Measurements from ENCODE around the gene FAR2. TPM values are rescaled to one million over a fixed set of nuclear protein-coding genes. Genes with fewer than 3 reads are reported as not detected.

FAR2 gene
- total RNA-seq, 1 donor from 2014 or later = 37.1 TPM

DNA sequence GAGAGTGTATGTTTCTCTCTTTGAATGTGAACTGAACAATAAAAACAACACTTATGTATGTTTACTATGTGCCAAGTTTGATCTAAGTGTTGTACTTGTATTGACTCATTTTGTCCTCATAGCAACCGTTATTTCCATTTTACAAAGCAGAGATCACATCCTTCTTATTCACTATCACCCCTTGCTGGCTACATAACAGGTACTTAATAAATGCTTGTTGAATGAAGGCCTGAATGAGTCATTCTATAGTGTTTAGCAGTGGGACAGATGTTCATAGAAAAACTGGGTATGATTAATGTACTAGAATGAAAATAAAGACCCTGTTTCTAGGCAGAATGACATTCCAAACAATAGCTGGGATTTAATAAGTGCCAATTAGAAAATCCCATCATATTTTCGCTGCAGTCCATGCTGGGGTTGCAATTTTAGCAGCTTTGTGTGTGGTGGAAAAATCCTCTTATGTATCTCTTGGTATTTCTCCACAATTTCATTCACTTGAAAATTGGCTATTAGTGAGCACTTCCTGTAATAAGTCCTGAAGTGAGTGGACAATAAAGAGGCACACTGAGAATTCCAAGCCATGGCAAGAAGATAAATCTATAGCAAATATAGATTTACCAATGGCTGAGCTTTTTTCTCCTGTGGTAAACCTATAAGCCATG, 86.0 kb downstream of the FAR2 start:
- DNase-seq (ENCODE audit: extremely low spot score, unreplicated experiment) = no peak
- no peaks in the 10 kb centered on the region for H3K27me3 Mint-ChIP-seq (ENCODE audit: unreplicated experiment)

DNA sequence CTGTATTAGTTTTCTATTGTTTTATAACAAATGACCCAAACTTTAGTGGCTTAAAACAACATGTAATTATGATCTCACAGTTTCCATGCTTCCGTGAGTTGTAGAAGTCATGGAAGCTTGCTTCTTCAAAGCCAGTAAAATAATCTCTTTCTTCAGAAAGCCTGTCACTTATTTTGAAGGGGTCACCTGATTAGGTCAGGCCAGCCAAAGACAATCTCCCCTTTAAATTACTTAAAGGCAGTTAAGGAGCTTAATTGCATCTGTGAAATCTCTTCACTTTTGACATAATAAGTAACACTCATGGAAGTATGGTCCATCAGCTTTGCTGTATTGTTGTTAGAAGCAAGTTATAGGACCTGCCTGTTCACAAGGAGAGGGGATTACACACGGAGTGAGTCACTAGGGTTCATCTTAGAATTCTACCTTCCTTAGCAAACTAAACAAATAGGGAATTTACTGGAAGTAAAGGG, 89.8 kb downstream of the FAR2 start:
- TF ChIP-seq, protein P1, sequence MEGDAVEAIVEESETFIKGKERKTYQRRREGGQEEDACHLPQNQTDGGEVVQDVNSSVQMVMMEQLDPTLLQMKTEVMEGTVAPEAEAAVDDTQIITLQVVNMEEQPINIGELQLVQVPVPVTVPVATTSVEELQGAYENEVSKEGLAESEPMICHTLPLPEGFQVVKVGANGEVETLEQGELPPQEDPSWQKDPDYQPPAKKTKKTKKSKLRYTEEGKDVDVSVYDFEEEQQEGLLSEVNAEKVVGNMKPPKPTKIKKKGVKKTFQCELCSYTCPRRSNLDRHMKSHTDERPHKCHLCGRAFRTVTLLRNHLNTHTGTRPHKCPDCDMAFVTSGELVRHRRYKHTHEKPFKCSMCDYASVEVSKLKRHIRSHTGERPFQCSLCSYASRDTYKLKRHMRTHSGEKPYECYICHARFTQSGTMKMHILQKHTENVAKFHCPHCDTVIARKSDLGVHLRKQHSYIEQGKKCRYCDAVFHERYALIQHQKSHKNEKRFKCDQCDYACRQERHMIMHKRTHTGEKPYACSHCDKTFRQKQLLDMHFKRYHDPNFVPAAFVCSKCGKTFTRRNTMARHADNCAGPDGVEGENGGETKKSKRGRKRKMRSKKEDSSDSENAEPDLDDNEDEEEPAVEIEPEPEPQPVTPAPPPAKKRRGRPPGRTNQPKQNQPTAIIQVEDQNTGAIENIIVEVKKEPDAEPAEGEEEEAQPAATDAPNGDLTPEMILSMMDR (IDR thresholded peaks at IDR 0.05) = no peak
- no peak overlapping the region for H3K27ac Mint-ChIP-seq (ENCODE audit: unreplicated experiment)
- H3K4me3 Mint-ChIP-seq (ENCODE audit: unreplicated experiment) = no peak overlapping the region
- H3K4me1 Mint-ChIP-seq (ENCODE audit: unreplicated experiment) = peaks cover 49% of the 10 kb centered on the region
- H3K27me3 Mint-ChIP-seq (ENCODE audit: unreplicated experiment) = no peaks in the 10 kb centered on the region
- no peaks in the 10 kb centered on the region for H3K9me3 Mint-ChIP-seq (ENCODE audit: unreplicated experiment)
- no peaks in the 10 kb centered on the region for H3K36me3 Mint-ChIP-seq (ENCODE audit: unreplicated experiment)
- no peak for DNase-seq (ENCODE audit: extremely low spot score, unreplicated experiment)

More for the DNA sequence above, 86.0 kb downstream of the FAR2 start:
- H3K9me3 Mint-ChIP-seq (ENCODE audit: unreplicated experiment) = no peaks in the 10 kb centered on the region
- H3K4me1 Mint-ChIP-seq (ENCODE audit: unreplicated experiment) = peaks cover 25% of the 10 kb centered on the region
- H3K4me3 Mint-ChIP-seq (ENCODE audit: unreplicated experiment) = no peak overlapping the region
- H3K27ac Mint-ChIP-seq (ENCODE audit: unreplicated experiment) = no peak overlapping the region
- no peaks in the 10 kb centered on the region for H3K36me3 Mint-ChIP-seq (ENCODE audit: unreplicated experiment)
- TF ChIP-seq, protein P1 (IDR thresholded peaks at IDR 0.05) = no peak

DNA sequence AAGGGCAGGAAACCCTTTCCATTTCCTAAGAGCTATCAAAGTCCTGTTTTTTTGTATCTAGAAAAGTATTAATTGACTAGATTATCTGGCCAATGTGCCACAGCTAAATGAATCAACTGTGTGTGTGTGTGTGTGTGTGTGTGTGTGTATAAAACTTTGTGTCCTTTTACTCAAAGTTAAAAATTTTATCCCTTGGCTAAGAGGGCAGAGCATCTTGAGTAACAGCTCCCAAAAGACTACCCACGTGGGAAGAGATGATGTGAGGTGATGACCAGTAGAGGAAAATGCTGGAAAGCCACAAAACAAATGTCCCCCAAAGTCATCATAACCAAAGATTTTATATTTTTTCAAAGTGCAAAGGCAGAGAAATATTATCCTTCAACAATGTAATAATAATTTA, 90.3 kb downstream of the FAR2 start:
- H3K4me3 Mint-ChIP-seq (ENCODE audit: unreplicated experiment) = no peak overlapping the region
- H3K27ac Mint-ChIP-seq (ENCODE audit: unreplicated experiment) = no peak overlapping the region
- no peaks in the 10 kb centered on the region for H3K36me3 Mint-ChIP-seq (ENCODE audit: unreplicated experiment)
- DNase-seq (ENCODE audit: extremely low spot score, unreplicated experiment) = no peak
- TF ChIP-seq, protein P1 (IDR thresholded peaks at IDR 0.05) = no peak
- H3K4me1 Mint-ChIP-seq (ENCODE audit: unreplicated experiment) = peaks cover 49% of the 10 kb centered on the region
- no peaks in the 10 kb centered on the region for H3K27me3 Mint-ChIP-seq (ENCODE audit: unreplicated experiment)
- no peaks in the 10 kb centered on the region for H3K9me3 Mint-ChIP-seq (ENCODE audit: unreplicated experiment)

DNA sequence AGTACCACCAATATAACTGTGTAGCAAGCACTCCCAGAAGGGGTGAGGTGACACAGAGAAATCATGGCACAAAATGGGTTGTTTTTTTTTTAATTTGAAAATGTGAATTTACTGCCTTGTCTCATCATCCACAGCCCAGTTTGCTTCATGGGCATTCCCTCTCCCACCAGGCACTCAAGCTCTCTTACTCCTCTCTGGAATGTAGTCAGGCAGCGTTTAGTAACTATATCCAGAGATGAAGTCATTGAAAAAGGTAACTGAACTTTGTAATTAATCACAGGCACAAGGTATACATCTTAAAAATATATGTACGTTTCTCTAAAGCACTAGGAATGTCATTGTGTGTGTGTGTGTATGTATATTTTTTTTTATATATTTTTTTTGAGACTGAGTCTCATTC, 91.4 kb downstream of the FAR2 start:
- Mint-ChIP-seq H3K9me3 (ENCODE audit: unreplicated experiment) (no peaks in the 10 kb centered on the region), H3K36me3 (ENCODE audit: unreplicated experiment) (no peaks in the 10 kb centered on the region), H3K27ac (ENCODE audit: unreplicated experiment) (no peak overlapping the region), H3K27me3 (ENCODE audit: unreplicated experiment) (no peaks in the 10 kb centered on the region), H3K4me1 (ENCODE audit: unreplicated experiment) (peaks cover 49% of the 10 kb centered on the region), H3K4me3 (ENCODE audit: unreplicated experiment) (no peak overlapping the region)
- no peak for DNase-seq (ENCODE audit: extremely low spot score, unreplicated experiment)
- TF ChIP-seq, protein P1 (IDR thresholded peaks at IDR 0.05) = no peak

DNA sequence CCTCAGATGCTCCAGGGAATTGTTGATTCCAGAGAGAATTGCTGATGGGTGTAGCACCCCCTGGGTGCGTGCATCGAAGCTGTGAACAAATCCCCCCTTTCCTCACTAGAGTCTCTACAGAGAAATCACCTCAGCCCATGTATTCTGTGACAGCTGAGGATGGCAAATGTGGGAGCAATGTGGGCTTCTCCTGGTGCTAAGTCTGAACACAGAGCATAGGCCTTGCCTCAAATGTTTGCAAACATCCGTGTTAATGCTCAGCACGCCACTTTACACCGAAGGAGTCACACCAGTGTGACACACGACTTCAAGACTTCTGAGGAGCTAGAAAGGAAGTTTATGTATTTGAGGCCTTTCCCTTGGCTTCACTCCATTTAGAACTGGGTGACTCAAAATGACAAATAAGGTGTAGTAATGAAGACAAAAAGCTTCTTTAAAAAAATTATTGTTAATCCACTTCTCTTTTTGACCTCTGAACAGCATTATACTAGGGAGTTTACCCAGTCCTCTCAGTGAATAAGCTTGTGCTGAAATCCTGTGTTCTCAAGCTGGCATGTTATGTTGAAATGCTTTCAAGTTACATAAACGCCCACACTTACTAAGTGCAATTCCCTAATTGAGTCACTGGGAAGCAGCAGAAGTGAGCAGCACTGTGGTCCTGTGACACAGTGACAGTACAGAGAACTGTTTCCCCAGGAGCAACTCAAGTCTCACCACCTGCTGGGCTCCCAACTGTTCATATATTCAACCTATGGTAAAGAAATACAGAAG, 92.9 kb downstream of the FAR2 start:
- Mint-ChIP-seq H3K4me3 (ENCODE audit: unreplicated experiment) (no peak overlapping the region), H3K27me3 (ENCODE audit: unreplicated experiment) (no peaks in the 10 kb centered on the region), H3K4me1 (ENCODE audit: unreplicated experiment) (peaks cover 46% of the 10 kb centered on the region), H3K9me3 (ENCODE audit: unreplicated experiment) (no peaks in the 10 kb centered on the region), H3K27ac (ENCODE audit: unreplicated experiment) (peak overlapping the region; percentile 66), H3K36me3 (ENCODE audit: unreplicated experiment) (no peaks in the 10 kb centered on the region)
- TF ChIP-seq, protein P1 (IDR thresholded peaks at IDR 0.05) = peak; percentile 21
- no peak for DNase-seq (ENCODE audit: extremely low spot score, unreplicated experiment)
